ENCODE measurements around the gene DOCK1. TPM values are rescaled to one million over a fixed set of nuclear protein-coding genes. Genes with fewer than 3 reads are reported as not detected.

The DOCK1 gene
- polyA plus RNA-seq, 1 experiment = 37.9 TPM

GRCh38 chr10:126872135-126872534 lies 33.1 kb upstream of the DOCK1 start:
- no peaks in the 10 kb centered on the region; the same call in 1 of the 2 replicates for H3K9me3 ChIP-seq (ENCODE audit: control insufficient read depth, insufficient read depth, low read length)
- ChIA-PET CTCF (no interaction called here), POLR2A (no interaction called here)

GRCh38 chr10:126872768-126873167 lies 32.5 kb upstream of the DOCK1 start:
- CTCF ChIA-PET = interaction anchor here (0.6 kb wide), 1 partner anchor 113 kb away, joined by 8 read pairs; no protein-coding TSS in a partner anchor
- POLR2A ChIA-PET = no interaction called here
- Histone ChIP-seq H3K27me3 (ENCODE audit: control insufficient read depth, insufficient read depth, low read length) (peaks cover 3% of the 10 kb centered on the region), H3K9me3 (ENCODE audit: control insufficient read depth, insufficient read depth, low read length) (no peaks in the 10 kb centered on the region; the same call in 1 of the 2 replicates), H3K4me3 (ENCODE audit: low read depth, low read length) (no peak overlapping the region), H3K27ac (ENCODE audit: low read depth, low read length) (no peak overlapping the region)
- no peak for TF ChIP-seq CTCF (IDR thresholded peaks at IDR 0.05; ENCODE audit: low read depth, low read length)
- no peak for DNase-seq (ENCODE audit: low read depth, low spot score)

More at GRCh38 chr10:126872135-126872534, 33.1 kb upstream of the DOCK1 start:
- no peak for TF ChIP-seq CTCF (IDR thresholded peaks at IDR 0.05; ENCODE audit: low read depth, low read length)
- no peak overlapping the region for H3K4me3 ChIP-seq (ENCODE audit: low read depth, low read length)
- peaks cover 3% of the 10 kb centered on the region for H3K27me3 ChIP-seq (ENCODE audit: control insufficient read depth, insufficient read depth, low read length)
- no peak for DNase-seq (ENCODE audit: low read depth, low spot score)
- no peak overlapping the region for H3K27ac ChIP-seq (ENCODE audit: low read depth, low read length)

- ChIA-PET POLR2A (no interaction called here), CTCF (no interaction called here)
- Histone ChIP-seq H3K27me3 (ENCODE audit: control insufficient read depth, insufficient read depth, low read length) (peaks cover 3% of the 10 kb centered on the region), H3K9me3 (ENCODE audit: control insufficient read depth, insufficient read depth, low read length) (no peaks in the 10 kb centered on the region), H3K27ac (ENCODE audit: low read depth, low read length) (no peak overlapping the region), H3K4me3 (ENCODE audit: low read depth, low read length) (no peak overlapping the region)
- DNase-seq (ENCODE audit: low read depth, low spot score) = no peak
- TF ChIP-seq CTCF (IDR thresholded peaks at IDR 0.05; ENCODE audit: low read depth, low read length) = no peak
Observed at GRCh38 chr10:126876456-126876855, 28.8 kb upstream of the DOCK1 start.

- CTCF ChIA-PET = no interaction called here
- POLR2A ChIA-PET = no interaction called here
- no peak for DNase-seq (ENCODE audit: low read depth, low spot score)
Observed at GRCh38 chr10:126877390-126877789, 27.8 kb upstream of the DOCK1 start.

GRCh38 chr10:126878594-126878993 lies 26.6 kb upstream of the DOCK1 start:
- POLR2A ChIA-PET = no interaction called here
- no peak overlapping the region for H3K27ac ChIP-seq (ENCODE audit: low read depth, low read length)
- H3K9me3 ChIP-seq (ENCODE audit: control insufficient read depth, insufficient read depth, low read length) = no peaks in the 10 kb centered on the region
- H3K4me3 ChIP-seq (ENCODE audit: low read depth, low read length) = no peak overlapping the region
- DNase-seq (ENCODE audit: low read depth, low spot score) = no peak
- CTCF ChIA-PET = no interaction called here
- TF ChIP-seq CTCF (IDR thresholded peaks at IDR 0.05; ENCODE audit: low read depth, low read length) = no peak
- peaks cover 3% of the 10 kb centered on the region for H3K27me3 ChIP-seq (ENCODE audit: control insufficient read depth, insufficient read depth, low read length)

More at GRCh38 chr10:126877390-126877789, 27.8 kb upstream of the DOCK1 start:
- peaks cover 3% of the 10 kb centered on the region for H3K27me3 ChIP-seq (ENCODE audit: control insufficient read depth, insufficient read depth, low read length)
- TF ChIP-seq CTCF (IDR thresholded peaks at IDR 0.05; ENCODE audit: low read depth, low read length) = no peak
- no peaks in the 10 kb centered on the region for H3K9me3 ChIP-seq (ENCODE audit: control insufficient read depth, insufficient read depth, low read length)
- H3K4me3 ChIP-seq (ENCODE audit: low read depth, low read length) = no peak overlapping the region
- H3K27ac ChIP-seq (ENCODE audit: low read depth, low read length) = no peak overlapping the region

All from AG04450 (cell line).